Iris pigment epithelial cell (primary cell): ENCODE results near the gene WTAP.
"Not testable (repeated sequence)": the region's sequence is repeated elsewhere in the genome, so short reads cannot be mapped to it uniquely, and the experiment has no call there.

Experiments used
- DNase-seq: peaks from one replicate; pipeline ENCODE4 v3.0.0-alpha.2; 2011; ENCODE audit warnings: low read depth

The WTAP gene

GRCh38 chr6:159726918-159727716 is at the start of gene WTAP:
TSS of gene WTAP (plus strand) at chr6:159727506. CDS start at chr6:159736266, 8,760 bp downstream.
- peak; percentile 98 for DNase-seq

- no peak for DNase-seq
Observed at GRCh38 chr6:159677506-159678165, 49.7 kb upstream of the WTAP start.

DNA sequence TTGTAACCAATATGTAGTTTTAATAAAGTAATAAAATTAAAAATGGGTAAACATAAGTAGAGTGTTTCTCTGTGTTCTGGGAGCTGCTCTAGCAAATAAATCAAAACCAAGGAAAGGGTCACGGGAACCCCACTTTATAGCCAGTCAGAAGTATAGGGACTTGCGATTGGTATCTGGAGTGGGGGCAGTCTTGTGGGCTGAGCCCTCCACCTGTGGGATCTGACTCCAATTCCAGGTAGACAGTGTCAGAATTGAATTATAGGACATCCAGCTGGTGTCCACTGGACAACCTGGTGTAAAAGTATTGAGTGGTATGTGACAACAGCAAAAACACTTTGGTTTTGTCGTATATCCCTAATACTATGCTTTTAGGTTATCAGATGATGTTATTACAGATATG is 48.7 kb upstream of the WTAP start:
- no peak for DNase-seq

- DNase-seq, result peak; percentile 79
Observed at GRCh38 chr6:159679091-159680077, 47.9 kb upstream of the WTAP start.

DNA sequence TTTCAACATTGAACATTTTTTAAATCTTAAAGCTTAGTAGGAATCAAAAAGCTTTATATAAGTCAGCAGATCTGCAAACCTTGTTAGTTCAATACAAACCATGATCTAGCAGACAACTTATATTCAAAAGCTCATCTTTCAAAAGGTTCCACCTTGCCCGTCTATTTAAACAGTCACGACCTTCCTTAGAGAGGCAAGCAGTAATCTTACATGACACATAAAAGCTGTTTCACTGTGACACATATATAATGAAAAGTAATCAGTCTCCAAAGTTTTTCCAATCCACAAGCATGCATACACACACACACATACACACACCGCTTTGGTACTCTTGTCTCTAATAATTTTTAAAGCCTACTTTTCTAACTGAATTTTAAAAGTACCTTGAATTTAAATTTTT is 47.2 kb upstream of the WTAP start:
- DNase-seq, result peak; percentile 29

DNA sequence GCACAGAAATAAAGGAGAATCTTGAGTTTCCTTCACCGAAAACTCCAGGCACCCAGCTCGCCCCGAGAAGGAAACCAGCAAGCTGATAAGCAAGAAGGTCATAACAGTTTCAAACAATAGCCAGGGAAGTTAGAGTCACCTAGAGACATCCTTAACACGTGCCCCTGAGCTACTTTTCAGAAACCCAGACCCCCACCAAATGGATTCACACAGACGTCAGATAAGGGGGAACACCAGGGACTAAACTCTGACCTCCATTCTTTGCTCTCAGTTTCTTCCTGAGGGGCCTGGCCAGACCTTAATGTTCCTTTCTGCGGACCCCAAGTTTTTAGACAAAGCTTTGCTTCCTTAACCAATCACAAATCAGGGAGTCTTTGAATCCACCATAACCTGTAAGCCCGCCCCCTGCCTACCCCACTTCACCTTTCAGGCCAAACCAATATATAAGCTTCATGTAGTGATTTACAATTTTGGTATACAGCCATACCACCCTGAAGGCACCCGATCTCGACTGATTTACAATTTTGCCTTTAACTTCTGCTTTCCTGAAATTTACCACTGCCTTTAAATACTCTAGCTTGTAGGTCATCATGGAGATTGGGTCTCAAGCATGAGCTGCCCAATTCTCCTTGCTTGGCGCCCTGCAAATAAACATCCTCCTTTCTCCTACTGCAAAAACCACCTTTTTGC is 46.0 kb upstream of the WTAP start:
- no peak for DNase-seq

GRCh38 chr6:159682295-159682694 is 45.0 kb upstream of the WTAP start:
- DNase-seq, result peak; percentile 68

DNA sequence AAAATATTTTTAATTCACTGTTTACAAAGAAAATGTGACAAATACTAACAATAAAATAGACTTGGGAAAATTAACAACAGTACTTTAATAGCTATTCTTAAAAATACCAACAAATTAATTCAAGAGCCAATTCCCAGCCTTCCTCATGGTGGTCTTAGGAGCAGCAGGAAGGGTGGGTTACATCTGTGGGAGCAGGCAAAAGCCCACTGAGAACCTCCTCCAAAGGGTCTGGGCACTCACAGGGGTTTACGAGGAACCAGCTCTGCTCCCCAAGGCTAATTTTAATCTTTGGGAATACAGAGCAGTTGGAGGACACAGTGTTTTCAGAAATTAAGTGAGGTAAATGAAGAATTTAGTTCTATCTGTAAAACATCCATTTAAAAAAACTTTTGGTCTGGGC is 44.5 kb upstream of the WTAP start:
- DNase-seq, result no peak

GRCh38 chr6:159684013-159684304 is 43.3 kb upstream of the WTAP start:
- no peak for DNase-seq

GRCh38 chr6:159686040-159686439 is 41.3 kb upstream of the WTAP start:
- DNase-seq, result no peak

DNA sequence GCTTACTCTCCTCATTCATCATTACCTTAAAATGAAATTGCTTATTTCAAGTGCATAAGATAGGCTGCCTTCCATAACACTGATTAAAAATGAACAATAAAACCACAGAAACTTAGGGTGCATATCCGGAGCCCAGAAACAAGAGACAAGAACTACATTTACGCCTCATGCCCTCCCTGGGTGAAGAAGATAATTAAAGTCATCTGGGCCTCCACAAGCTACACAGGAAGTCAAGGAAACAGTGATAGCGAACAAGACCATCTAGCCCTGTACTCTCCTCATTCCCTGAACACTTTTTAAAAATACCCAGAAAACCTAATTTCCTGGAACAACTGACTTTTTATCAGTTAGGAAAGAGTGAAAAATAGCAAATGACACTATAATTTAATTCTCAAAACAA is 40.6 kb upstream of the WTAP start:
- no peak for DNase-seq

- no peak for DNase-seq
Observed at GRCh38 chr6:159687341-159687740, 40.0 kb upstream of the WTAP start.

DNA sequence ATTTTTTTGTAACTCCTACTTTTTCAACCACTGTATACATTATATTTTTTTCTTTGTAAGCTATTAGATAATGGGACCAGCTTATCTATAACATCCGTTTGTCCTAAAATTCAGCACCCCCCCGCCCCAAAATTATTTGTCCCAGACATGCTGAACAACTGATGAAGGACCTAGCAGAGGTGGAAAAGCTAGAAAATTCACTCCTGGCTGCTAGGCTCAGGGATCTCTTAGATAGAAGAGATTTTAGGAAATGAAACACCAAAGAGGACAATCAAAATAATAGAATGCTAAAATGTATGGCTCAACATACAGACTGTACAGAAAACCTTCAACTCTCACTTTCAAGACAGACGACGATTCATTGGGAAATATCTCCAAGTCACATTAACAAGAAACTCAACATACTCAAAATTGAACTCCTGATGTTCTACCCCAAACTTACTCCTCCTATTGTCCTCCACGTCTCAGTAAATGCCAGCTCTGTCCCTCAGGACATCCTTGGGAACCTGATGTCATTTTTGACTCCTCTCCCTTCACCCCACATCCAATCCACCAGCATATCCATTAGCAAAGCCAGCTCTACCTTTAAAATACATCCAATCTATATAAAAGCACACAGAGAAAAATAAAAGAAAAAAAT is 38.9 kb upstream of the WTAP start:
- no peak for DNase-seq

- no peak for DNase-seq
Observed at GRCh38 chr6:159689001-159689400, 38.3 kb upstream of the WTAP start.

DNA sequence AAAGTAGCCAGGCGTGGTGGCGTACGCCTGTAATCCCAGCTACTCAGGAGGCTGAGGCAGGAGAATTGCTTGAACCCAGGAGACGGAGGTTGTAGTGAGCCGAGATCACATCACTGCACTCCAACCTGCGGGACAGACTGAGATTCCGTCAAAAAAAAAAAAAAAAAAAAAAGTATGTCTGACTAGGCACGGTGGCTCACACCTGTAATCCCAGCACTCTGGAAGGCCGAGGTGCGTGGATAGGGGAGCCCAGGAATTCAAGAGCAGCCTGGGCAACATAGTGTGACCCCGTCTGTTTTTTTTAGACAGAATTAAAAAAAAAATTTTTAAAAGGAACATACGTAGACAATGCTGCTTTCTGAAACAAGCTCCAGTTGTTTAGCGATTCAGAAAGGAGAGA is 37.2 kb upstream of the WTAP start:
- not testable (repeated sequence) for DNase-seq

- peak; percentile 97 for DNase-seq
Observed at GRCh38 chr6:159691133-159691962, 36.0 kb upstream of the WTAP start.

GRCh38 chr6:159691963-159692287 is 35.4 kb upstream of the WTAP start:
- no peak for DNase-seq

GRCh38 chr6:159692303-159693127 is 34.8 kb upstream of the WTAP start:
- DNase-seq, result peak; percentile 74

DNA sequence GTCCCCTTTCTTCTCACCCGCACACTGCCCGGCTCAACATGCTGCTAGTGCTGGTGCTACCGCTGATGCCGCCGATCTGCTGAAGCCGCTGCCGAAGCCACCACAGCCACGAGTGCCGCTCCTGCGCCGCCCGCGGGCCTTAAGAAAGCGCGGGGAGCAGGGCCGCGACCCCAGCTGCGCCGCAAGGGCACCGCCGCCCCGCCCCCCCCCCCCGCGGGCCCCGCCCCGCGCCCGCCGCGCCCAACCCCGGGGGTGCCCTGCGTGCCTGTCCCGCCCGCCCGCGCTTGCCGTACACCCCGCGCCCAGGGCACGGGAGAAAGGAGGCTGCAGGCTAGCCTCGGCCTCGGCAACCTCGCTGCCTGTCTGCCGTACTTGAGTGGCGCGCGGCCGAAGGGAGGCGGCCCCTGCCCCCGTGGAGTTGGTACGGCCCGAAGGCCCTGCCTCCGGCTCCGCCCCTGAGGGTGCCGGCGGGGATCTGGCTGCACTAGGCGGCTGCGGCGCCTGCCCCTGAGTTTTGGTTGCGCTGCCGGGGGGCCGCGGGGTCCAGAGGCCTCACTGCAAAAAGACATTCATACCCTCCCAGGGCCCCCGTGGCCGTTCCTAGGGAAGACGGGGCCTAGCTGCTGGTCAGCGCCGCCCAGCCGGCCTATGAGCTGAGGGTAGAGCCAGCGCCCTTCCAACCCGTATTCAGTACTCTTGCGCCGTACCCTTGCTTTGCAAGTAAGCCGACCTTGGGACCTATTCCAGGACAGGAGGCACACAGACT is 34.0 kb upstream of the WTAP start, which contains the start of gene SOD2:
TSS of gene SOD2 (minus strand) at position 114 of the 766 bp plus-strand sequence. CDS start at position 40, 74 bp downstream.
- DNase-seq, result peak; percentile 82
